GM18526 (cell line): ENCODE results near the gene TPT1.

Experiments used
- POLR2A ChIP-seq: IDR thresholded peaks from 3 replicates; pipeline ENCODE4 v1.6.1; 2011; ENCODE audit not compliant: insufficient read length; ENCODE audit errors: extremely low read depth

The TPT1 gene

GRCh38 chr13:45341034-45341798, at the start of gene TPT1:
TSS of gene TPT1 (minus strand) at chr13:45341183. CDS start at chr13:45341069, 114 bp downstream.
- peak; percentile 98 for TF ChIP-seq POLR2A

DNA sequence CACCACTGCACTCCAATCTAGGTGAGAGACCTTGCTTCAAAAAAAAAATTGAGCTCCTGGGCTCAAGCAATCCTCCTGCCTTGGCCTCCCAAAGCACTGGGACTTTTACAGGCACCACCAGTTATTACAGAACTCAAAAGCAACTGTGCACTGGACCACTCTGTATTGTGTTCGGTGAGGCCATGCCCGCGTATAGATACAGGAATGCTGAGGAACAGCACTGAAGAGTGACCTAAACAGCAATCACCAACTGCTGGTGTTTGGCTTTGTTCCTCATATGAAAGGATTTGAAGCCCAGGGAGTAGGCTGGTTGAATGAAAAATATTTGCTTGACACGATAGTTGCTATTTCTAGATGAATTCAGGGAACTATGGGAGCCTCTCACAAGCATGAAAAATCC, 47.7 kb upstream of the TPT1 start:
- no peak for TF ChIP-seq POLR2A

DNA sequence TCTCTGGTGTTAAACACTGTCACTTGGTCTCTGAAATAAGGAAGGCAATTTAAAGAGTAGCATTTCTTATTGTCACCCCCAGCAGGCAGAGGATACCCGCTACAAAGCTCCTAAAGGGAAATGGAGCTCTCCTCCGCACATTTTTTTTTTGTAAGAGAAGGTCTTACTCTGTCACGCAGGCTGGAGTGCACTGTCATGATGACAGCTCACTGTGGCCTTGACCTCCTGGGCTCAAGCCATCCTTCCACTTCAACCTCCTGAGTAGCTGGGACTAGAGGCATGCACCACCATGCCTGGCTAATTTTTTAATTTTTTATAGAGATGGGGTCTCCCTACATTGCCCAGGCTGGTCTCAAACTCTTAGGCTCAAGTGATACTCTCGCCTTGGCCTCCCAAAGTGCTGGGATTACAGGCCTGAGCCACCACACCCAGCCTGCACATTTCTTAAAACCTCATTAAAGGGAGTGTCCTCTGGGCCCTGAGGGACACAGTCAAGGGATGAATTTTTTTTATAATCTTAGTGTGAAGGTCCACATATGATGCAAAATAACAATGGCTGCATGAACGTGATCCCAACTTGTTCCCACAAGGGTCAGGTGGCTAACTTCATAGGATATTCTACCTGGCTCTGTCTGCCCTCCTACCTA, 45.0 kb upstream of the TPT1 start:
- no peak for TF ChIP-seq POLR2A

DNA sequence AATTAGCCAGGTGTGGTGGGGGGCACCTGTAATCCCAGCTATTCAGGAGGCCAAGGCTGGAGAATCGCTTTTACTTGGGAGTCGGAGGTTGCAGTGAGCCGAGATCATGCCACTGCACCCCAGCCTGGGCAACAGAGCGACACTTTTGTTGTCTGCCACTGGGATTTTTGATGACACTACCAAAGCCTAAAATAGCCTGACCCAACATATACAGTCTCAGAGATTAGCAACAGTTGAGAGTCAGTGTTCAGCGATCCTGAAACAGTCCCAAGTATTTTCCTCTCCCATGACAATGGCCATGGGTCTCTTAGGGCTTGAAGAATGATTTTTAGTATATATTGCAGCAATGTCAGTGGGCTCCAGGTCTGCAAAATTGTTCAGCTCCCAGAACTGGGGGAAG, 44.3 kb upstream of the TPT1 start:
- TF ChIP-seq POLR2A, result no peak

- TF ChIP-seq POLR2A, result no peak
Measured at GRCh38 chr13:45384474-45385174, 43.6 kb upstream of the TPT1 start.

DNA sequence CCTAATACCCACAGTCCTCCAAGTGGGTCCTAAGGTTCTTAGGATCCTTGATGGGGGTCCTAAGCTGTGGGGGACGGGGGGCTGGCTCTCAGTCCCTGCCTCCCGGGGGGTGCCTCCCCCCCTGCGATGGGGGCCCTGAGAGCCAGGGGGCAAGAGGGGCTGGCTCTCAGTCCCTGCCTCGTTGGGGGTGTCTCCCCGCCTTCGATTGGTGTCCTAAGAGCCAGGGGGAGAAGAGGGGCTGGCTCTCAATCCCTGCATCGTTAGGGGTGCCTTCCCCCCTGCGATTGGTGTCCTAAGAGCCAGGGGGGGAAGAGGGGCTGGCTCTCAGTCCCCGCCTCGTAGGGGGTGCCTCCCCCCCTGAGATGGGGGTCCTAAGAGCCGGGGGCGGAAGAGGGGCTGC, 40.2 kb upstream of the TPT1 start:
- no peak for TF ChIP-seq POLR2A

DNA sequence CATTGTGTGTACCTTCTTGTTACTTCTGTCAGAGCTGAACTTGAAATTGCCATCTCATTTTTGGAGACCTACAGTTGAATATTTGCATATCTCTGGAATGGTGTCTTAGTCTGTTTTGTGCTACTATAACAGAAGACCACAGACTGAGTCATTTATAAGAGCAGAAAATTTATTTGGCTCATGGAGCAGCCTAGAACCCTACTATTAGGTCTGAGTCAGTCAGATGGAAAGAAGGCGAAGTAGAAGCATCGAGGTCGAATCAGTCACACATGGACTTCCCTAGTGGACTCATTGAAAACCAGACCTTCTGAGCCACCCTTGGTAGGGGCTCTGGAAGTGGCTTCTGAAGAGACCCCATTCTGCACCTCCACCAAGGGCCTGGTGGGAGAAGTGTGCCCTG, 33.9 kb upstream of the TPT1 start:
- no peak for TF ChIP-seq POLR2A

DNA sequence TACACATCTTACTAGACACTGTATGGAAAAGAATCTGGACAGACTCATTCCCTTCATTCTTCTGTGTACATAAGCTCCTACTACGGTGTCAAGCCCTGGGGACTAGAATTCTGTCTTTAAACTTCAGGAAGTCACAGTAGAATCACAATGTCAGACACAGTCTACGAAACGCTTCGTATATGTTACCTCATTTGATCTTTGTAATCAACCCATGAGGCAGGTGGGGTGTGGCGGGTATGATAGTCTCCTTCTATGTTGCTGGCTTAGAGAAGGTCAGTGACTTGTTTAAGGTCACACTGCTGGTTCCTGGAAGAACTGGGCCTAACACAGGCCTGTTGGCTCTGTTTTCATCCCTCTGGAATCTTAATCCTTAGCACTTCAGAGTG, 32.2 kb upstream of the TPT1 start:
- TF ChIP-seq POLR2A, result no peak

- no peak for TF ChIP-seq POLR2A
Measured at GRCh38 chr13:45372189-45373161, 31.5 kb upstream of the TPT1 start.

DNA sequence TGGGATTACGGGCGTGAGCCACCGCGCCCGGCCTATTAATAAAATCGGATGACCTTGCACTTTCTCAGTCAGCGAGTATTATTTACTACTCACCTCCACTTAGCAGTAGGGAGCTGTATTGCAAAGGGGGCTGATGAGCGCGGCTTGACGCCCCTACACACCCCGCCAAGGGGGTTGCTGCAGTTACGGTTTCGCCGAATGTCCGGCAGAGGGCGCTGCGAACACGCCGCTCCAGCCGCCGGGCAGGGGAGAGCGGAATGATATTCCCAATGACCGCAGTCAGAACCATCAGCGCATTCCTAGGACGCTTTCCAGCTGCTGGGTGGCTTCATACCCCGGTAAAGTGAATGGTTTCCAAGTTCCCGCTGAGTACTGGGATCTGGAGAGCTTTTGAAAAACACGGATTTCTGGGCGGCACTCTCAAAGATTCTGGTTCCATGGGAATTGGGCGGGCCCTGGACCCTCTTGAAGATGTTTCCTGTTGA, 30.0 kb upstream of the TPT1 start:
- TF ChIP-seq POLR2A, result no peak

GRCh38 chr13:45369116-45369515, 28.1 kb upstream of the TPT1 start:
- TF ChIP-seq POLR2A, result no peak

- no peak for TF ChIP-seq POLR2A
Measured at GRCh38 chr13:45368571-45368970, 27.6 kb upstream of the TPT1 start.

DNA sequence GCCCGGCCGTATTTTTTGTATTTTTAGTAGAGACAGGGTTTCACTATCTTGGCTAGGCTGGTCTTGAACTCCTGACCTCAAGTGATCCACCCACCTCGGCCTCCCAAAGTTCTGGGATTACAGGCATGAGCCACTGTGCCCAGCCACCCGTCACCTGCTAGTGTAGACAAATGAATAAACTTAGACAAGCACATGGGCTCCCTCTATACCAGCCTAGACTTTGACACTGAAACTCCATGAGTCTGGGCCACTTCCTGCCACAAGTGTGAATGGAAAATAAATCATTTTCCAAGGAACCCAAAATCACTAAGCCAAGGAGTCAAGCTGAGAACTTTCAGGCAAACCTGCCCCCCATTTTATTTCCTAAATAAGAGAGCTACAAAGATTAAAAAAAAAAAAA, 27.0 kb upstream of the TPT1 start:
- TF ChIP-seq POLR2A, result no peak

GRCh38 chr13:45367358-45367757, 26.4 kb upstream of the TPT1 start:
- no peak for TF ChIP-seq POLR2A

GRCh38 chr13:45365558-45365885, 24.5 kb upstream of the TPT1 start:
- no peak for TF ChIP-seq POLR2A
